Panc1 (cell line): ENCODE measurements around the gene YWHAG.

ENCODE experiments used
- CTCF ChIP-seq: fragments of 450-650 bp; IDR thresholded peaks from 2 replicates; pipeline ENCODE4 v1.5.1; 2017; ENCODE audit warnings: mild to moderate bottlenecking
- POLR2AphosphoS5 ChIP-seq: IDR thresholded peaks from 2 replicates; pipeline ENCODE4 v1.6.1; 2012; ENCODE audit warnings: mild to moderate bottlenecking, low read depth, low read length, moderate library complexity
- SIN3A ChIP-seq: IDR thresholded peaks from 2 replicates; pipeline ENCODE4 v1.6.1; 2012; ENCODE audit warnings: low read depth, mild to moderate bottlenecking, low read length, moderate library complexity, borderline replicate concordance; ENCODE audit not compliant: insufficient read depth
- TF ChIP-seq, protein P1 (sequence below), 2 experiments: IDR thresholded peaks; 2 replicates each; pipeline ENCODE4 v1.6.1; 2011 to 2012; ENCODE audit warnings: low read depth in 2 of 2, control low read depth in 1 of 2, low read length in 1 of 2, mild to moderate bottlenecking in 1 of 2, moderate library complexity in 1 of 2; ENCODE audit not compliant: insufficient read depth in 1 of 2

- TF ChIP-seq, protein P1, sequence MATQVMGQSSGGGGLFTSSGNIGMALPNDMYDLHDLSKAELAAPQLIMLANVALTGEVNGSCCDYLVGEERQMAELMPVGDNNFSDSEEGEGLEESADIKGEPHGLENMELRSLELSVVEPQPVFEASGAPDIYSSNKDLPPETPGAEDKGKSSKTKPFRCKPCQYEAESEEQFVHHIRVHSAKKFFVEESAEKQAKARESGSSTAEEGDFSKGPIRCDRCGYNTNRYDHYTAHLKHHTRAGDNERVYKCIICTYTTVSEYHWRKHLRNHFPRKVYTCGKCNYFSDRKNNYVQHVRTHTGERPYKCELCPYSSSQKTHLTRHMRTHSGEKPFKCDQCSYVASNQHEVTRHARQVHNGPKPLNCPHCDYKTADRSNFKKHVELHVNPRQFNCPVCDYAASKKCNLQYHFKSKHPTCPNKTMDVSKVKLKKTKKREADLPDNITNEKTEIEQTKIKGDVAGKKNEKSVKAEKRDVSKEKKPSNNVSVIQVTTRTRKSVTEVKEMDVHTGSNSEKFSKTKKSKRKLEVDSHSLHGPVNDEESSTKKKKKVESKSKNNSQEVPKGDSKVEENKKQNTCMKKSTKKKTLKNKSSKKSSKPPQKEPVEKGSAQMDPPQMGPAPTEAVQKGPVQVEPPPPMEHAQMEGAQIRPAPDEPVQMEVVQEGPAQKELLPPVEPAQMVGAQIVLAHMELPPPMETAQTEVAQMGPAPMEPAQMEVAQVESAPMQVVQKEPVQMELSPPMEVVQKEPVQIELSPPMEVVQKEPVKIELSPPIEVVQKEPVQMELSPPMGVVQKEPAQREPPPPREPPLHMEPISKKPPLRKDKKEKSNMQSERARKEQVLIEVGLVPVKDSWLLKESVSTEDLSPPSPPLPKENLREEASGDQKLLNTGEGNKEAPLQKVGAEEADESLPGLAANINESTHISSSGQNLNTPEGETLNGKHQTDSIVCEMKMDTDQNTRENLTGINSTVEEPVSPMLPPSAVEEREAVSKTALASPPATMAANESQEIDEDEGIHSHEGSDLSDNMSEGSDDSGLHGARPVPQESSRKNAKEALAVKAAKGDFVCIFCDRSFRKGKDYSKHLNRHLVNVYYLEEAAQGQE (IDR thresholded peaks at IDR 0.05; ENCODE audit: insufficient read depth in 1 of 2, low read depth in 2 of 2, low read length in 1 of 2) = no peak
- TF ChIP-seq CTCF (no peak), POLR2AphosphoS5 (no peak), SIN3A (no peak)
These were observed 71.9 kb downstream of the YWHAG start for GRCh38 chr7:76286842-76287403.
